RWPE2 (cell line): ENCODE results near the gene GCAT.

Experiments
- ATAC-seq: fragments of 200-7000 bp; cut with Tn5 transposase; 3 replicates; pipeline ENCODE4 v1.9.1; 2021; ENCODE audit warnings: low read depth
- DNase-seq: peaks from one replicate; pipeline ENCODE4 v3.0.0-alpha.2; 2020; ENCODE audit warnings: low spot score
- H3K27ac ChIP-seq: fragments of 450-650 bp; 2 replicates; pipeline ENCODE4 v1.5.1; 2017; ENCODE audit warnings: mild to moderate bottlenecking; ENCODE audit not compliant: poor library complexity, severe bottlenecking
- H3K27me3 ChIP-seq: fragments of 250-450 bp; sonication (Bioruptor Pico); 2 replicates; pipeline ENCODE4 v1.5.1; 2021; ENCODE audit warnings: mild to moderate bottlenecking, moderate library complexity; ENCODE audit not compliant: insufficient read depth, poor library complexity, severe bottlenecking
- H3K36me3 ChIP-seq: fragments of 250-450 bp; sonication (Bioruptor Pico); 2 replicates; pipeline ENCODE4 v1.5.1; 2020; ENCODE audit warnings: low read depth, mild to moderate bottlenecking, moderate library complexity
- H3K4me1 ChIP-seq: fragments of 250-450 bp; sonication (Bioruptor Pico); 2 replicates; pipeline ENCODE4 v1.5.1; 2021; ENCODE audit warnings: mild to moderate bottlenecking, moderate library complexity; ENCODE audit not compliant: insufficient read depth, poor library complexity, severe bottlenecking
- H3K4me3 ChIP-seq: fragments of 250-450 bp; sonication (Bioruptor Pico); 2 replicates; pipeline ENCODE4 v1.5.1; 2021; ENCODE audit warnings: mild to moderate bottlenecking, moderate library complexity; ENCODE audit not compliant: severe bottlenecking
- H3K9me3 ChIP-seq: fragments of 250-450 bp; sonication (Bioruptor Pico); 2 replicates; pipeline ENCODE4 v1.5.1; 2021; ENCODE audit warnings: mild to moderate bottlenecking, moderate library complexity; ENCODE audit not compliant: severe bottlenecking
- TF ChIP-seq, protein P1 (sequence below): fragments of 450-650 bp; IDR thresholded peaks from one replicate; pipeline ENCODE4 v1.5.1; 2017; ENCODE audit warnings: mild to moderate bottlenecking, moderate library complexity; ENCODE audit not compliant: poor library complexity, severe bottlenecking

Gene GCAT

DNA sequence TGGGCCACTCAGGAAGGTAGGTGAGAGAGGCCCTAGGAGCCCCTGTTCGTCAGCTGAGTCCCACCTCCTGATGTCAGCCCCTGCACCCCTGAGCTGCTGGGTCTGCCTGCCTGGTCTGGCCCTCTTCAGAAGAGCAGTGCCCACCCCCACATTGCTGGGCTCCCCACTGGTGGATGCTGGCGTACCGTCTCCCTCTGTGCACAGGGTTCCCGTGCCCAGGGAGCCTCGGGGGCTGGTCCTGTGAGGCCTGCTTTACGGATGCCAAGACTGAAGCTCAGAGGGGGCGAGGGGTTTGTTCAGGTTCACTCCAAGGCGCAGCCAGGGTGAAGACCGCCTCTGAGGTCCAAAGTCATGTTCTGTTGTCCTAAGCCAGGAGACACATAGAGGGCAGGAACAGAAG, 44.7 kb upstream of the GCAT start:
- no peak overlapping the region for H3K4me3 ChIP-seq
- TF ChIP-seq, protein P1, sequence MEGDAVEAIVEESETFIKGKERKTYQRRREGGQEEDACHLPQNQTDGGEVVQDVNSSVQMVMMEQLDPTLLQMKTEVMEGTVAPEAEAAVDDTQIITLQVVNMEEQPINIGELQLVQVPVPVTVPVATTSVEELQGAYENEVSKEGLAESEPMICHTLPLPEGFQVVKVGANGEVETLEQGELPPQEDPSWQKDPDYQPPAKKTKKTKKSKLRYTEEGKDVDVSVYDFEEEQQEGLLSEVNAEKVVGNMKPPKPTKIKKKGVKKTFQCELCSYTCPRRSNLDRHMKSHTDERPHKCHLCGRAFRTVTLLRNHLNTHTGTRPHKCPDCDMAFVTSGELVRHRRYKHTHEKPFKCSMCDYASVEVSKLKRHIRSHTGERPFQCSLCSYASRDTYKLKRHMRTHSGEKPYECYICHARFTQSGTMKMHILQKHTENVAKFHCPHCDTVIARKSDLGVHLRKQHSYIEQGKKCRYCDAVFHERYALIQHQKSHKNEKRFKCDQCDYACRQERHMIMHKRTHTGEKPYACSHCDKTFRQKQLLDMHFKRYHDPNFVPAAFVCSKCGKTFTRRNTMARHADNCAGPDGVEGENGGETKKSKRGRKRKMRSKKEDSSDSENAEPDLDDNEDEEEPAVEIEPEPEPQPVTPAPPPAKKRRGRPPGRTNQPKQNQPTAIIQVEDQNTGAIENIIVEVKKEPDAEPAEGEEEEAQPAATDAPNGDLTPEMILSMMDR = no peak
- no peaks in the 10 kb centered on the region for H3K27me3 ChIP-seq
- ATAC-seq (no peak), DNase-seq (no peak)
- H3K36me3 ChIP-seq = peaks cover 70% of the 10 kb centered on the region
- H3K9me3 ChIP-seq = no peaks in the 10 kb centered on the region
- H3K4me1 ChIP-seq = peaks cover 6% of the 10 kb centered on the region
- no peak overlapping the region for H3K27ac ChIP-seq

DNA sequence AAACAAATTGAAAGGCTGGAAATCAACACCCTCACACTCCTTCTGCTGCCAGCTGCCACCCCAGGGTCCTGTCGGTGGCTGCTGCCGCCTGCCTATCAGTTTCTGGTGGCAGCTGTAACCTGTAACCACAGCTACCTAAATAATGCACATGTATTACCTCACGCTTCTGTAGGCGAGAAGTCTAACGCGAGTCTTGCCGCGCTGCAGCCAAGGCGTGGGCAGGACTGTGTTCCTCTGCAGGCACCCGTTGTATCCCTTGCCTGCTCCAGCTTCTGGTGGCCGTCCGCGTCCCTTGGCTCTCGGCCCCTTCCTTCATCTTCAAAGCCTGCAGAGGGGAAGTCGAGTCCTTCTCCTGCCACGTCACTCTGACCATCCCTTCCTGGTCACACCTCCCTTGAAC, 44.1 kb upstream of the GCAT start:
- H3K27me3 ChIP-seq = no peaks in the 10 kb centered on the region
- H3K4me1 ChIP-seq = peaks cover 6% of the 10 kb centered on the region
- H3K4me3 ChIP-seq = no peak overlapping the region
- H3K27ac ChIP-seq = no peak overlapping the region
- no peak for DNase-seq
- TF ChIP-seq, protein P1 = no peak
- no peaks in the 10 kb centered on the region for H3K9me3 ChIP-seq
- peaks cover 70% of the 10 kb centered on the region for H3K36me3 ChIP-seq
- ATAC-seq = no peak

DNA sequence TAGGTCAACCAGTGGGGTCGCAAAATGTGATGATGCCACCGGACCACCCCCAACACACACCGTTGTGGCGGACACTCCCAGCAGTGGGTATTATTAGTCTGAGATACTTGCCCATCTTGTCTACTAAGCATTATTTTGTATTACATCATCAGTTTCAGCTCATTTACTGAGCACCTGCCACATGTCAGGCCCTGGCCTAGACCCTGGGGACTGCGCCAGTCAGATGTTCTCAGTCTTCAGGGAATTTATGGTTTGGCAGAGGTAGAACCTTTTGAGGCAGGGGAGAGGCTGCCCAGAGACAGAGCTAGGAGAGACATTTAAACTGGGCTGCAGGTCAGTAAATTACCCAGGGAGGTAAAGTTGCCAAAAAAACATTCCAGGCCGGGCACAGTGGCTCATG, 43.1 kb upstream of the GCAT start:
- no peak for DNase-seq
- peaks cover 70% of the 10 kb centered on the region for H3K36me3 ChIP-seq
- H3K4me1 ChIP-seq = peaks cover 6% of the 10 kb centered on the region
- no peak overlapping the region for H3K27ac ChIP-seq
- no peaks in the 10 kb centered on the region for H3K9me3 ChIP-seq
- no peak for ATAC-seq
- no peaks in the 10 kb centered on the region for H3K27me3 ChIP-seq
- TF ChIP-seq, protein P1 = no peak
- H3K4me3 ChIP-seq = no peak overlapping the region

DNA sequence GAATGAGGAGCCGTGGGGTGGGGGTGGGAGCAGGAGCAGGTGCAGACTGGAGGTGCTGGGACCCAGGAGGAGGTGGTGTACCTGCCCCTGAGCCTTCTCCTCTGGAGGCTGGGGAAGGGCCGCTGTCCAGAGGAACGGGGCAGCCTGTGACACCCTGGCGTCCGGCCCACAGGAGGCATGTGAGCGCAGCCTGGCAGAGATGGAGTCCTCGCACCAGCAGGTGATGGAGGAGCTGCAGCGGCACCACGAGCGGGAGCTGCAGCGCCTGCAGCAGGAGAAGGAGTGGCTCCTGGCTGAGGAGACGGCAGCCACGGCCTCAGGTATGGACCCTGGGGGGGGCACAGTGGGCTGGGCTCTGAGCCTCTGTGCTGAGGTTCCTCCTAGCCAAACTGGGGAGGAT, 42.2 kb upstream of the GCAT start:
- peaks cover 63% of the 10 kb centered on the region for H3K36me3 ChIP-seq
- no peak overlapping the region for H3K27ac ChIP-seq
- no peaks in the 10 kb centered on the region for H3K27me3 ChIP-seq
- ATAC-seq (no peak), DNase-seq (no peak)
- H3K4me1 ChIP-seq = peaks cover 6% of the 10 kb centered on the region
- TF ChIP-seq, protein P1 = no peak
- no peaks in the 10 kb centered on the region for H3K9me3 ChIP-seq
- no peak overlapping the region for H3K4me3 ChIP-seq

DNA sequence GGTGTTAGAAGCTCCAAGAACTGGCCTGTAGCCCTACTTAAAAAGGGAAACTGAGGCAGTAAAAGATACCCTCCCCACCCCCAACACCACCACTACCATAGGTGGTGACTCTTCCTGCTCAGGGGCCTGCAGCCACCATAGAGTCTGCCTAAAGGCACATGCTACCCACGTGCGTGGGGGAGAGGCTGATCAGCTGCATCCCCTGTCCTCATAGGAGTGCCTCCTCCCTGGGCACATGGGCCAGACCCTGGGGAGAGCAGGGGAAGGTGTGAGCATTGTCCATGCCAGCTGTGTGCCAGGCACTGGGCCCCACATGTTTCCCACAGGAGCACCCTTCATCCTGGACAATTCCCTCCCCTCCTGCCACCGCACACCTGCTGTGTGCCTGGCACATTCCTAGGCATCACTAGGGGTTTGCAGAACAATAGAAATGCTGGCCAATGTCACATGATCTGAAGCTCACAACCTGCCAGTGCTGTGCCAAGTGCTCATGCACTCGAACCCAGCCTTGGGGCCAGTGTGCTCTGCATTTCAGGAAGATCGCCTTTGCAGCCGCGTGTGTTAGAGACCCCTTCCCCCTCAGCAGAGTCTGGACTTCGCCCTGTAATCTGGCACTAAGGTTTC, 41.7 kb upstream of the GCAT start:
- H3K4me3 ChIP-seq = no peak overlapping the region
- TF ChIP-seq, protein P1 = no peak
- DNase-seq = no peak
- H3K27ac ChIP-seq = no peak overlapping the region
- H3K36me3 ChIP-seq = peaks cover 63% of the 10 kb centered on the region
- H3K4me1 ChIP-seq = peaks cover 6% of the 10 kb centered on the region
- H3K27me3 ChIP-seq = no peaks in the 10 kb centered on the region
- no peak for ATAC-seq
- no peaks in the 10 kb centered on the region for H3K9me3 ChIP-seq
